A549 (cell line): ENCODE results near the gene NKD1. TPM values are rescaled to one million over a fixed set of nuclear protein-coding genes. Genes with fewer than 3 reads are reported as not detected.

Source experiments
- ATAC-seq, 2 experiments: fragments of 200-7000 bp in 1 of 2; fragments of >200 bp in 1 of 2; cut with Nextera tagmentation in 1 of 2; cut with Tn5 transposase in 1 of 2; 3 replicates each; pipeline versions ENCODE4 v1.8.0 to v1.9.1; 2018 to 2020; ENCODE audit warnings: mild to moderate bottlenecking in 1 of 2, moderate library complexity in 1 of 2
- CTCF ChIA-PET: fragments of 300-600 bp; sonication (Branson Sonifier 250); formaldehyde crosslinking; extraction: SDS; loops from one replicate; lab custom pipeline; 2021; ENCODE audit warnings: antibody characterized with exemption, inconsistent platforms; lab: Yijun Ruan, JAX
- POLR2A ChIA-PET: fragments of 350-600 bp; formaldehyde crosslinking; extraction: SDS; loops from one replicate; lab custom pipeline; 2021; ENCODE audit warnings: antibody characterized with exemption, inconsistent platforms; lab: Yijun Ruan, JAX
- DNase-seq, 2 experiments: peaks; one replicate each; pipeline versions ENCODE4 v3.0.0 to v3.0.0-alpha.2; 2011 to 2016; ENCODE audit warnings: low read depth in 1 of 2, low spot score in 1 of 2
- FAIRE-seq: peaks from 2 replicates; lab custom pipeline; 2011; peaks lifted over from hg19 to GRCh38; lab: Jason Lieb, UNC
- H3K27ac ChIP-seq, 2 experiments: fragments of >200 bp; sonication (Bioruptor Twin); formaldehyde crosslinking; 3 replicates each; pipeline ENCODE4 v1.5.1; 2016 to 2017
- H3K4me1 ChIP-seq: fragments of >200 bp; sonication (Bioruptor Twin); formaldehyde crosslinking; 3 replicates; pipeline ENCODE4 v1.6.1; 2016
- H3K4me2 ChIP-seq: fragments of >200 bp; sonication (Bioruptor Twin); formaldehyde crosslinking; 3 replicates; pipeline ENCODE4 v1.6.1; 2016
- H3K4me3 ChIP-seq: fragments of >200 bp; sonication (Bioruptor Twin); formaldehyde crosslinking; 3 replicates; pipeline ENCODE4 v1.5.1; 2016
- H3K9me3 ChIP-seq: fragments of >200 bp; sonication (Bioruptor Twin); formaldehyde crosslinking; 3 replicates; pipeline ENCODE4 v1.6.1; 2016
- CBX8 ChIP-seq: fragments of 200-600 bp; sonication (generic); IDR thresholded peaks from 2 replicates; pipeline ENCODE4 v1.6.1; 2016
- CEBPB ChIP-seq, 2 experiments: fragments of >200 bp in 1 of 2; sonication (Bioruptor Twin) in 1 of 2; formaldehyde crosslinking in 1 of 2; IDR thresholded peaks; 2 replicates each; pipeline ENCODE4 v1.6.1; 2012 to 2016
- EHF ChIP-seq: fragments of 250-450 bp; sonication (Bioruptor Pico); IDR thresholded peaks from 2 replicates; pipeline ENCODE4 v1.5.0; 2020; ENCODE audit warnings: mild to moderate bottlenecking
- EHMT2 ChIP-seq: fragments of 200-600 bp; sonication (generic); IDR thresholded peaks from 2 replicates; pipeline ENCODE4 v1.6.1; 2016; ENCODE audit warnings: antibody characterized with exemption, low read depth, mild to moderate bottlenecking, moderate library complexity
- HDAC2 ChIP-seq: fragments of 200-600 bp; sonication (generic); IDR thresholded peaks from 2 replicates; pipeline ENCODE4 v1.6.1; 2016
- JUN ChIP-seq, 2 experiments: fragments of >200 bp; sonication (Bioruptor Twin); formaldehyde crosslinking; IDR thresholded peaks; 2 replicates in 1 of 2; 3 replicates in 1 of 2; pipeline ENCODE4 v1.6.1; 2016 to 2017
- KDM5A ChIP-seq: fragments of 200-600 bp; sonication (generic); IDR thresholded peaks from 2 replicates; pipeline ENCODE4 v1.6.1; 2016; ENCODE audit warnings: antibody characterized with exemption, mild to moderate bottlenecking
- MAZ ChIP-seq: fragments of 150-350 bp; IDR thresholded peaks from 2 replicates; pipeline ENCODE4 v1.6.1; 2014; ENCODE audit warnings: antibody characterized with exemption, low read depth, low read length, borderline replicate concordance
- MYC ChIP-seq: IDR thresholded peaks from 2 replicates; pipeline ENCODE4 v1.6.1; 2012; ENCODE audit warnings: mild to moderate bottlenecking, inconsistent platforms, low read length, improper control_type of control experiment, borderline replicate concordance
- NFE2L2 ChIP-seq: fragments of 150-350 bp; conservative IDR thresholded peaks from 2 replicates; pipeline ENCODE4 v1.6.1; 2014; ENCODE audit warnings: low read length
- NPAS2 ChIP-seq: fragments of 250-450 bp; sonication (Bioruptor Pico); IDR thresholded peaks from 2 replicates; pipeline ENCODE4 v1.8.0; 2022; ENCODE audit warnings: mild to moderate bottlenecking, moderate library complexity, borderline replicate concordance
- PHF8 ChIP-seq: fragments of 200-600 bp; sonication (generic); IDR thresholded peaks from 2 replicates; pipeline ENCODE4 v1.6.1; 2016; ENCODE audit warnings: low read depth, mild to moderate bottlenecking, antibody characterized with exemption, moderate library complexity, borderline replicate concordance
- RAD21 ChIP-seq, 2 experiments: fragments of >200 bp in 1 of 2; sonication (Bioruptor Twin) in 1 of 2; formaldehyde crosslinking in 1 of 2; IDR thresholded peaks in 1 of 2; conservative IDR thresholded peaks in 1 of 2; 2 replicates in 1 of 2; 3 replicates in 1 of 2; pipeline ENCODE4 v1.6.1; 2012 to 2018; ENCODE audit warnings: inconsistent platforms in 1 of 2
- RARB ChIP-seq: fragments of 250-450 bp; sonication (Bioruptor Pico); IDR thresholded peaks from 2 replicates; pipeline ENCODE4 v1.8.0; 2021; ENCODE audit warnings: mild to moderate bottlenecking, moderate library complexity
- RNF2 ChIP-seq: fragments of 200-600 bp; sonication (generic); IDR thresholded peaks from 2 replicates; pipeline ENCODE4 v1.6.1; 2016; ENCODE audit warnings: low read depth, mild to moderate bottlenecking, antibody characterized with exemption, moderate library complexity, borderline replicate concordance
- SREBF2 ChIP-seq: fragments of 450-650 bp; IDR thresholded peaks from 2 replicates; pipeline ENCODE4 v1.6.1; 2014; ENCODE audit warnings: mild to moderate bottlenecking, moderate library complexity
- TP53 ChIP-seq: fragments of 250-450 bp; sonication (Bioruptor Pico); IDR thresholded peaks from 2 replicates; pipeline ENCODE4 v1.5.0; 2021; ENCODE audit warnings: mild to moderate bottlenecking, moderate library complexity
- ZC3H11A ChIP-seq: fragments of 450-650 bp; IDR thresholded peaks from 2 replicates; pipeline ENCODE4 v1.6.1; 2014; ENCODE audit warnings: antibody characterized with exemption, mild to moderate bottlenecking
- ZNF302 ChIP-seq: fragments of 250-450 bp; sonication (Bioruptor Pico); IDR thresholded peaks from 2 replicates; pipeline ENCODE4 v1.9.0; 2021; ENCODE audit warnings: inconsistent platforms, mild to moderate bottlenecking, moderate library complexity
- WGBS: methylation state at CpG from one replicate; pipeline ENCODE4 v1.1.6; 2017; ENCODE audit errors: missing lambda C conversion rate; 5-methylcytosine and 5-hydroxymethylcytosine counted together
- polyA plus RNA-seq, 4 experiments: library from polyadenylated mRNA; depleted of rRNA in 3 of 4; stranded (reverse); fragments of >200 nt; fragmentation: RNase III in 1 of 4; extraction: RNeasy Plus Mini Kit Qiagen cat#74134 plus additional on column Dnase treatment in 1 of 4; gene quantifications; 2 replicates in 3 of 4; 3 replicates in 1 of 4; pipeline ENCODE4 v1.2.3, GENCODE V29; 2011 to 2017
- TF ChIP-seq, protein P1 (sequence below): fragments of >200 bp; sonication (Bioruptor Twin); formaldehyde crosslinking; IDR thresholded peaks from 3 replicates; pipeline ENCODE4 v1.5.1; 2016
- TF ChIP-seq, protein P2 (sequence below): IDR thresholded peaks from 2 replicates; pipeline ENCODE4 v1.6.1; 2012
- TF ChIP-seq, protein P3 (sequence below): fragments of >200 bp; sonication (Bioruptor Twin); formaldehyde crosslinking; IDR thresholded peaks from 2 replicates; pipeline ENCODE4 v1.6.1; 2016
- TF ChIP-seq, protein P4 (sequence below): fragments of >200 bp; sonication (Bioruptor Twin); formaldehyde crosslinking; IDR thresholded peaks from 3 replicates; pipeline ENCODE4 v1.6.1; 2016
- TF ChIP-seq, protein P5 (sequence below): fragments of 150-350 bp; IDR thresholded peaks from 2 replicates; pipeline ENCODE4 v1.6.1; 2014; ENCODE audit warnings: low read depth, mild to moderate bottlenecking, low read length

Gene NKD1
- polyA plus RNA-seq, 2 of the 4 experiments (the other 2 are of a cell fraction) = 0.10 to 0.19 TPM

DNA sequence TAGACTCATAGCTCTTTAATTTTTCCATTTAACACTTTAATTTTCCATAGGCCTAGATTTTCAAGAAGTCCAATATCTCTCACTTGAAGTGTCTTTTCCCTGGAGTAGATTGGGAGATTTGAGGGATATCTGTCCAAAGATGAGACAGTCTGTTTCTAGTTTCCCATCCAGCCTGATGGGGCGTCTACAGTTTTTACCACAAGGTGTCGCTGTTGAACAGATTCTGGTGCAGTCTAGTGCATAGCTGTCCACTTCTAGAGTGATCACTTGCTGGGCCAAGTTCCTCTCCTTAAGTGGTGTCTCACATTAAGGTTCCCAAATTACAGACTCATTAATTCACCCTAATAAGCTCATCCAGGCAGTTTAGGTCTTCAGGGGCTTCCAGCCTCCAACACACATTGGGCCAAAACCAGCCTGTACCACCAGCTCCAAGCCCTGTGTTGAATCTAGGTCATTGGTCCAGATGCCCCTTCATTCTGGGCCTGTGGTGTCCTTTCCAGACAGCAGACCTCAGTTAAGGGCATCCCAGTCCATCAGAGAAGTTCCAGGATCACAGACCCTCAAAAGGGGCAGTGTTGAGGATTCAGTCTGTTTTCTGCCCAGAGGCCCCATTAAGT lies 123.6 kb downstream of the NKD1 start:
- Histone ChIP-seq H3K27ac (no peak overlapping the region), H3K4me1 (no peaks in the 10 kb centered on the region), H3K4me3 (no peak overlapping the region), H3K4me2 (no peak overlapping the region), H3K9me3 (peaks cover 38% of the 10 kb centered on the region)
- TF ChIP-seq CEBPB (IDR thresholded peaks at IDR 0.05) (no peak), ZC3H11A (no peak), HDAC2 (no peak), RAD21 (conservative IDR thresholded peaks at IDR 0.05 in 1 of 2, IDR thresholded peaks at IDR 0.05 in 1 of 2) (peak; percentile 14 to 31; a peak in 2 of 5 replicates), RNF2 (no peak), EHF (no peak), EHMT2 (no peak), TP53 (CRISPR knock-in tag) (no peak), NFE2L2 (no peak)
- TF ChIP-seq, protein P1, sequence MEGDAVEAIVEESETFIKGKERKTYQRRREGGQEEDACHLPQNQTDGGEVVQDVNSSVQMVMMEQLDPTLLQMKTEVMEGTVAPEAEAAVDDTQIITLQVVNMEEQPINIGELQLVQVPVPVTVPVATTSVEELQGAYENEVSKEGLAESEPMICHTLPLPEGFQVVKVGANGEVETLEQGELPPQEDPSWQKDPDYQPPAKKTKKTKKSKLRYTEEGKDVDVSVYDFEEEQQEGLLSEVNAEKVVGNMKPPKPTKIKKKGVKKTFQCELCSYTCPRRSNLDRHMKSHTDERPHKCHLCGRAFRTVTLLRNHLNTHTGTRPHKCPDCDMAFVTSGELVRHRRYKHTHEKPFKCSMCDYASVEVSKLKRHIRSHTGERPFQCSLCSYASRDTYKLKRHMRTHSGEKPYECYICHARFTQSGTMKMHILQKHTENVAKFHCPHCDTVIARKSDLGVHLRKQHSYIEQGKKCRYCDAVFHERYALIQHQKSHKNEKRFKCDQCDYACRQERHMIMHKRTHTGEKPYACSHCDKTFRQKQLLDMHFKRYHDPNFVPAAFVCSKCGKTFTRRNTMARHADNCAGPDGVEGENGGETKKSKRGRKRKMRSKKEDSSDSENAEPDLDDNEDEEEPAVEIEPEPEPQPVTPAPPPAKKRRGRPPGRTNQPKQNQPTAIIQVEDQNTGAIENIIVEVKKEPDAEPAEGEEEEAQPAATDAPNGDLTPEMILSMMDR = peak; percentile 37; the same call in 2 of the 3 replicates
- TF ChIP-seq, protein P2, sequence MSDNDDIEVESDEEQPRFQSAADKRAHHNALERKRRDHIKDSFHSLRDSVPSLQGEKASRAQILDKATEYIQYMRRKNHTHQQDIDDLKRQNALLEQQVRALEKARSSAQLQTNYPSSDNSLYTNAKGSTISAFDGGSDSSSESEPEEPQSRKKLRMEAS = no peak
- ATAC-seq (peak in 1 of 2 experiments; percentile 71; a peak in 3 of 6 replicates), FAIRE-seq (no peak), DNase-seq (peak in 1 of 2 experiments; percentile 62)
- 0% methylated on average over 2 of the region's 2 CpGs for WGBS
- POLR2A ChIA-PET = no interaction called here
- CTCF ChIA-PET = interaction anchor here (0.8 to 4.5 kb wide), 11 partner anchors 9 to 402 kb away, joined by 3 to 21 read pairs (median 4); partner anchors contain the start of gene SNX20

DNA sequence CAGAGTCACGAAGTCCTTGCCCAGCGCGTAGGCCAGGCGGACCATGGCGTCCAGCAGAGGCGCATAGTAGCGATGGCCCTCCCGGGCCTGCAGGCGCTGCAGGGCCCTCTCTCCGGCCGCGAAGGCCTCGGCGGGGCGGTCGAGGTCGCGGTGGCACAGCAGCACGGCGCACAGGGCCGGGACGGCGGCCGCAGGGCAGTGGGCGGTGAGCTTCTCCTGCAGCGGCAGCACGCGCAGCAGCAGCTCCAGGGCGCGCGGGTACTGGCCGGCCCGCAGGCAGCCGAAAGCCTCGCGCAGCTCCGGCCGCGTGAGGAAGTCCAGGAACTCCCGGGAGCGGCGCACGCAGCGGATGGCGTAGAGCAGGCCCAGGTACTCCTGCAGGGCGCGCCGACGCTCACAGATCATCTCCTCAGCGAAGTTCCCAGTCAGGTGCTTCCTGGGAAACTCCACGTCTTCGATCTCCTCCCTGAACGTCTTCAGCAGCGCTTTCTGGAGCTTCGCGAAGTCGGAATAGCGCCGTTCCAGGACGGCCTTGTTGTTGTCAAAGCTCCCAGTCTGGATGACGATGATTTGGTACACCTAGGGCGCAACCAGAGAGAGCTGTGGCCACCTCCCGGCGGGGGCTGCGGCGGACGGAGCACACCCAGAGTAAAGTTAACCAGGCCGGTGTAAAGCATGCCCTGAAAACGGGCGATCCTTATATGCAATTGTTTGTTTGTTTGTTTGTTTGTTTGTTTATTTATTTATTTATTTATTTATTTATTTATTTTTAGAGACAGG lies 125.5 kb downstream of the NKD1 start:
- Histone ChIP-seq H3K9me3 (peaks cover 38% of the 10 kb centered on the region), H3K4me1 (no peaks in the 10 kb centered on the region), H3K27ac (no peak overlapping the region), H3K4me2 (no peak overlapping the region), H3K4me3 (no peak overlapping the region)
- POLR2A ChIA-PET = no interaction called here
- DNase-seq (no peak), FAIRE-seq (no peak), ATAC-seq (no peak)
- peak; percentile 37 for TF ChIP-seq ZC3H11A
- TF ChIP-seq MYC = no peak
- CTCF ChIA-PET = interaction anchor here (1.2 to 4.5 kb wide), 3 partner anchors 8 to 1308 kb away, joined by 5 to 21 read pairs (median 8); no protein-coding TSS in a partner anchor
- WGBS = 87% methylated on average over 60 of the region's 70 CpGs

DNA sequence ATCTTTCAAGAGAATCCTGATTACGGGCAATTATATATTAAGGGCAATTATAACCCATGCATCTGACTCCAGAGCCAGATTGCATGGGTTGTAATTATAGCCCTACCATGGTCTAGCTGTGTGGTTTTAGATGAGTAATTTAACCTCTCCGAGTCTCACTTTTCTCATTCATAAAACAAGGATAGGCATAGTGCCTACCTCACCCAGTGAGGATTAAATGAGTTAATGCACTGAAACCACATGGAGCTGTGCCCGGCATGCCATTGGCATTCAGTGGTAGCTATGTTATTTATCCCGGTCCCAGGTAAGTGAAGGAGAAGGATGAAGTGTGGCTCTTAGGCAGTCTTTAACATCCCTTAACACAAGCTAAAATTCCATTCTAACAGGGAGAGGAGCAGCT lies 126.6 kb downstream of the NKD1 start:
- no peak for ATAC-seq
- POLR2A ChIA-PET = no interaction called here
- no peak for FAIRE-seq
- H3K4me3 ChIP-seq = no peak overlapping the region
- peaks cover 38% of the 10 kb centered on the region for H3K9me3 ChIP-seq
- no peaks in the 10 kb centered on the region for H3K4me1 ChIP-seq
- whole genome bisulfite sequencing = 51% methylated on average over 4 of the region's 4 CpGs
- no peak for DNase-seq
- no peak overlapping the region for H3K4me2 ChIP-seq
- CTCF ChIA-PET = interaction anchor here (1.5 to 4.5 kb wide), 4 partner anchors 7 to 131 kb away, joined by 5 to 21 read pairs (median 9); no protein-coding TSS in a partner anchor
- H3K27ac ChIP-seq = no peak overlapping the region
- TF ChIP-seq EHMT2 (no peak), JUN (IDR thresholded peaks at IDR 0.05) (no peak), KDM5A (no peak), MAZ (no peak), ZNF302 (CRISPR knock-in tag) (no peak), SREBF2 (no peak), PHF8 (no peak), NPAS2 (CRISPR knock-in tag) (no peak), RARB (CRISPR knock-in tag) (no peak), CBX8 (no peak)
- TF ChIP-seq, protein P3, sequence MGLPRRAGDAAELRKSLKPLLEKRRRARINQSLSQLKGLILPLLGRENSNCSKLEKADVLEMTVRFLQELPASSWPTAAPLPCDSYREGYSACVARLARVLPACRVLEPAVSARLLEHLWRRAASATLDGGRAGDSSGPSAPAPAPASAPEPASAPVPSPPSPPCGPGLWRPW = no peak
- TF ChIP-seq, protein P4, sequence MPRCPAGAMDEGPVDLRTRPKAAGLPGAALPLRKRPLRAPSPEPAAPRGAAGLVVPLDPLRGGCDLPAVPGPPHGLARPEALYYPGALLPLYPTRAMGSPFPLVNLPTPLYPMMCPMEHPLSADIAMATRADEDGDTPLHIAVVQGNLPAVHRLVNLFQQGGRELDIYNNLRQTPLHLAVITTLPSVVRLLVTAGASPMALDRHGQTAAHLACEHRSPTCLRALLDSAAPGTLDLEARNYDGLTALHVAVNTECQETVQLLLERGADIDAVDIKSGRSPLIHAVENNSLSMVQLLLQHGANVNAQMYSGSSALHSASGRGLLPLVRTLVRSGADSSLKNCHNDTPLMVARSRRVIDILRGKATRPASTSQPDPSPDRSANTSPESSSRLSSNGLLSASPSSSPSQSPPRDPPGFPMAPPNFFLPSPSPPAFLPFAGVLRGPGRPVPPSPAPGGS = no peak
- TF ChIP-seq, protein P1 = no peak
- TF ChIP-seq, protein P5, sequence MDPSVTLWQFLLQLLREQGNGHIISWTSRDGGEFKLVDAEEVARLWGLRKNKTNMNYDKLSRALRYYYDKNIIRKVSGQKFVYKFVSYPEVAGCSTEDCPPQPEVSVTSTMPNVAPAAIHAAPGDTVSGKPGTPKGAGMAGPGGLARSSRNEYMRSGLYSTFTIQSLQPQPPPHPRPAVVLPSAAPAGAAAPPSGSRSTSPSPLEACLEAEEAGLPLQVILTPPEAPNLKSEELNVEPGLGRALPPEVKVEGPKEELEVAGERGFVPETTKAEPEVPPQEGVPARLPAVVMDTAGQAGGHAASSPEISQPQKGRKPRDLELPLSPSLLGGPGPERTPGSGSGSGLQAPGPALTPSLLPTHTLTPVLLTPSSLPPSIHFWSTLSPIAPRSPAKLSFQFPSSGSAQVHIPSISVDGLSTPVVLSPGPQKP = no peak
